Stimulated activated CD8-positive, alpha-beta memory T cell treated with anti-CD3 and anti-CD28 coated beads, Interleukin-7, amount 100 ng/mL, for 24 hours (primary cell): ENCODE measurements around the gene KIRREL3.

Experiments
- DNase-seq: peaks from one replicate; pipeline ENCODE4 v3.0.0-alpha.2; 2020; ENCODE audit warnings: low read depth

Gene KIRREL3

GRCh38 chr11:126830216-126830806, 170.3 kb downstream of the KIRREL3 start:
- no peak for DNase-seq

DNA sequence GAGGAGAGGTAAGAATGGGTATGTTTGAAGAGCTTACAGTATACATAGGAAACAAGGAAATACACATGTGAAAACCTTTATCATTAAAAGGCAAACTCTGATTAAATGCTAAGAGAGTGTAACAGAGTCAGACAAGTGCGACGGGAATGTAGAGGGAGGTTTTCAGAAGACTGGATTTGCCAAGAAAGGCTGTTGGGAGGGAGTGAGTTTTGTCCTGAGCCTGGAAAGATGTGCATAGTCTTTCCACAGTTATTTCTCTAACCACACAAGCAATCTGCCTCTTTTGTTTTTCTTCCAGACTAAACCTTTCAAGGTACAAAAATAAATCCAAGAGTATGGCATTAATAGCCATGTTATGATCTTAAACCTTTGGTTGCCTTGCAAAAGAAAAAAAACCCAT, 170.9 kb downstream of the KIRREL3 start:
- DNase-seq, result no peak

- DNase-seq, result no peak
Observed at GRCh38 chr11:126824035-126824607, 176.4 kb downstream of the KIRREL3 start.

- DNase-seq, result no peak
Observed at GRCh38 chr11:126823274-126823673, 177.3 kb downstream of the KIRREL3 start.

GRCh38 chr11:126821827-126822226, 178.7 kb downstream of the KIRREL3 start:
- no peak for DNase-seq

GRCh38 chr11:126819194-126819593, 181.4 kb downstream of the KIRREL3 start:
- no peak for DNase-seq

DNA sequence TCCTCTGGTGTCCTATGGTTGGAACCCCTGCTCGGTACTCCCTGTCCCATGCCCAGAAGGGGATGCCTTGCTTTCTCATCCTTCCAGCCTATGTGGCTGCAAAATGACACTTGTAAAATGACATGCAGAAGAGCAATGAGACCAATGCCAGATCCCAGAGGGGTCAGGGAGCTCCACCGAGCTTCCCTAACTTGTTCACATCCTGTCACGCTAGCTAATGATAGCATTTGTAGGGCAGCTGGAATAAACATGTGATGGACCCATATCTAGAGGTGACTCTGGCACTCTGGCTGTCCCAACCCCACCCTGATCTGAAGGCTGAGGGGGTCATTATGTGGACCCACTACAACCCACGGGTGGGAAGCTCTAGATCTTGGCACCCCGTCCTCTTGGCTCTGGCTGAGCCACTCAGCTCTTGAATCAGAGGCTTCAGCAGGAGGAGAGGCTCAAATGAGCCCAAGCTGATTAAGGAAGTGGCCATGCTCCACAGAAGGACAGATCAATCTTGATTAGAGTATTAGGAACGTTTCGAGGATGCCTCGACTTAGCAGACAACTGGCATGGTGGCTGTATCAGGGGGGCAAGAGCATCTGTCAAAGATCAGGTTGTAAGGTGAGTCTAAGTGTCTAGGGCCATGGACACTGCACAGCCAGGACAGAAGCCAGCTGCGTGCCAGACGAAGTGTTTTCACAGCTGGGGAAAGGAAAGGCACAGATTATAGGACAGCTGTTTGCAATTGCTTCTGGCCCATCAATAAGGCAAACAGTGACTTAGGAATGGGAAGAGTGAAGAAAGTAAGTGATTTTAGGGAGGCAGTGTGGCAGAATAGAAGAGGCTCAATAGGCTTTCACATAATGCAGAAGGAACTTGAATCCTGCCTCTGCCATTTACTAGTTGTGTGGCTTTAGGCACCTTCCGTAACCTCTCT, 182.8 kb downstream of the KIRREL3 start:
- no peak for DNase-seq

- DNase-seq, result no peak
Observed at GRCh38 chr11:126817096-126817495, 183.5 kb downstream of the KIRREL3 start.

- DNase-seq, result no peak
Observed at GRCh38 chr11:126816645-126817044, 183.9 kb downstream of the KIRREL3 start.

GRCh38 chr11:126815111-126815510, 185.5 kb downstream of the KIRREL3 start:
- DNase-seq, result no peak

GRCh38 chr11:126810776-126811175, 189.8 kb downstream of the KIRREL3 start:
- no peak for DNase-seq

- no peak for DNase-seq
Observed at GRCh38 chr11:126809514-126810289, 190.9 kb downstream of the KIRREL3 start.

DNA sequence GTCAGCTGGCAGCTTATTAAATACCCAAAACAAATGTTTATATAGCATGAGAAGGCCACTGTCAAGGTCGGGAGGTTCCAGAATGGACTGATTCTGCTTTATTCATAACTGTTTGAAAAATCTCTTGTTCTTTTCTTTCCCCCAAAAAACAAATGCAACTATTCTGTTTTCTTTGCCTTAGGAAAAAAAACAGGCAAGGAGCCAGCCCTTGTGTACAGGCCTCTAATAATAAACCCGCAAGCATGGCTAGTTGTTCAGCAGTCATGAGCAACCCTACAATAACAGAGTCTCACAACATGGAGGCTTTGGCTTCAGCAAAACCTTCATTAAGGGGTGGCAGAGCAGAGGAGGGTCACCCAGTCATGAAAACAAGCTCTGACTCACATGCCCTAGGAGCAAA, 191.7 kb downstream of the KIRREL3 start:
- no peak for DNase-seq

DNA sequence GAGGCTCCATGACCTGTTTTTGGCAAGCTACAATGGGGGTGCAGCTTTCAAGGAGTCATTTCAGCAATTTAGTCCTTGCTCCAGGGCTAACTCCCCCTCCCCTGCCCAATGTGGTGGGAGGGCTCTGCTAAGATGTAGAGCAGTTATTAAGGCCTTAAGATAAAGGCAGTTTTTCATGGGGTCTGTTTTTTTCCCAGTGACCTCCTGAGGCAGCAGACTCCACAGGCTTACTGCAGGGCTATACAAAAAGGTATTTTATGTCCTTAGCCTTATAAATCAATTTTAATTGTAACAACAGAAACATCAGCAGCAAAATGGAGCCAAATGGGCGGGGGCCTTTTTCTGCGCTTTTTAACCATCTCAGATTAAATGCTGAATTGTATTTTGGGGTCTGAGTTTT, 192.3 kb downstream of the KIRREL3 start:
- DNase-seq, result no peak

- DNase-seq, result no peak
Observed at GRCh38 chr11:126805870-126806269, 194.7 kb downstream of the KIRREL3 start.

- no peak for DNase-seq
Observed at GRCh38 chr11:126804363-126804762, 196.2 kb downstream of the KIRREL3 start.

GRCh38 chr11:126800009-126800408, 200.6 kb downstream of the KIRREL3 start:
- DNase-seq, result no peak

DNA sequence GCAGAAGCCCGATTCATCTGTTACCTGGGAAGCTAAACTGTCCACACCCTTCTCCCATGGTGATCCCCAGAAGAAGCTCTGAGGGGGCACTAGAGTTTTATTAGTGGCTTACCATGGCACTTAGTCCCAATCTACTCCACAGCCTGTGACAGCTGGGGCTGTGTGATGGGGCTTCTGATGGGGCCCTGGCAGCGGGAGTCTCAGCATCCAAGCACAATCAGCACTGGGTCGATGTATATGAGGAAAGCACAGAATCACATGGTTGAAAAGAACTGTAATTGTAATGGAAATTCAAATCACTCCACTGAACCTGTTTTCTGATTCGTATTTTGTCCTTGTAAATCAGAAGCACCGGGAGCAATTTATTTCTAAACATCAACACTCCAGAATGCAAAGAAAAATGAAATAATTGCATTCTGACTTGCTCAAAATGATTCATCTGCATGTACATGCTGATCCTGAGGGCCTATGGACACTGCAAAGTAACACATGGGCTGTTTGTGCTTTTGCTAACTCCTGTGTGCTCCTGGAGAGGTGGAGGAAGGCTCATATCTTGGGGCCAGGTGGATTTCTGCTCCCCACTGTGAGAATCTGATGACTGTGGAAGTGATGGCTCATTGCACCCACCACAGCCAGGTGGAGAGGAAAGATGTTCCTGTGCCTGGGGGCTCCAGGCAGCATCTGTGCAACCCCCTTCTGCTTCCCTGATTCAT, 203.0 kb downstream of the KIRREL3 start:
- no peak for DNase-seq

- DNase-seq, result no peak
Observed at GRCh38 chr11:126793596-126793995, 207.0 kb downstream of the KIRREL3 start.

- no peak for DNase-seq
Observed at GRCh38 chr11:126791991-126792390, 208.6 kb downstream of the KIRREL3 start.

GRCh38 chr11:126791446-126791845, 209.1 kb downstream of the KIRREL3 start:
- DNase-seq, result no peak
